Mucosa of rectum (tissue), 2 donors: Measurements from ENCODE around the gene TEDC2.
"Not testable (repeated sequence)": the region's sequence is repeated elsewhere in the genome, so short reads cannot be mapped to it uniquely, and the experiment has no call there.

Experiments
- H3K27ac ChIP-seq, 2 donors: one replicate each; pipeline ENCODE4 v1.7.0; 2013; ENCODE audit warnings: inconsistent platforms in 2 of 2, low read depth in 2 of 2, low read length in 2 of 2
- H3K27me3 ChIP-seq, 2 donors: one replicate each; pipeline ENCODE4 v1.7.0; 2013; ENCODE audit warnings: low read length in 2 of 2; ENCODE audit not compliant: control insufficient read depth in 2 of 2, insufficient read depth in 2 of 2
- H3K36me3 ChIP-seq, 2 donors: one replicate each; pipeline ENCODE4 v1.7.0; 2013; ENCODE audit warnings: low read length in 2 of 2; ENCODE audit not compliant: control insufficient read depth in 2 of 2, insufficient read depth in 2 of 2
- H3K4me1 ChIP-seq, 2 donors: one replicate each; pipeline ENCODE4 v1.7.0; 2013; ENCODE audit warnings: low read length in 2 of 2, mild to moderate bottlenecking in 1 of 2; ENCODE audit not compliant: control insufficient read depth in 2 of 2, insufficient read depth in 2 of 2
- H3K4me3 ChIP-seq, 2 donors: one replicate each; pipeline ENCODE4 v1.7.0; 2013; ENCODE audit warnings: low read length in 2 of 2
- H3K9ac ChIP-seq, 2 donors: one replicate each; pipeline ENCODE4 v1.7.0; 2013; ENCODE audit warnings: low read length in 2 of 2, low read depth in 1 of 2, mild to moderate bottlenecking in 1 of 2
- H3K9me3 ChIP-seq, 2 donors: one replicate each; pipeline ENCODE4 v1.7.0; 2013; ENCODE audit warnings: low read length in 2 of 2; ENCODE audit not compliant: control insufficient read depth in 2 of 2
- donor health status: healthy.
- donor health status: Normal muscosa, but diverticular disease.

TEDC2 gene

GRCh38 chr16:2476345-2476720, 16.4 kb downstream of the TEDC2 start:
- Histone ChIP-seq H3K27me3 (peaks cover 14 to 21% of the 10 kb centered on the region in 2 donors), H3K9ac (peak overlapping the region in 1 of 2 donors; percentile 53), H3K27ac (no peak overlapping the region), H3K9me3 (no peaks in the 10 kb centered on the region), H3K36me3 (no peaks in the 10 kb centered on the region), H3K4me3 (no peak overlapping the region), H3K4me1 (peaks cover 26 to 27% of the 10 kb centered on the region in 2 donors)

- Histone ChIP-seq H3K27ac (no peak overlapping the region), H3K36me3 (no peaks in the 10 kb centered on the region), H3K4me3 (no peak overlapping the region), H3K4me1 (peaks cover 24 to 30% of the 10 kb centered on the region in 2 donors), H3K27me3 (peaks cover 14 to 17% of the 10 kb centered on the region in 2 donors), H3K9ac (no peak overlapping the region), H3K9me3 (no peaks in the 10 kb centered on the region)
Measured at GRCh38 chr16:2476741-2477140, 16.8 kb downstream of the TEDC2 start.

DNA sequence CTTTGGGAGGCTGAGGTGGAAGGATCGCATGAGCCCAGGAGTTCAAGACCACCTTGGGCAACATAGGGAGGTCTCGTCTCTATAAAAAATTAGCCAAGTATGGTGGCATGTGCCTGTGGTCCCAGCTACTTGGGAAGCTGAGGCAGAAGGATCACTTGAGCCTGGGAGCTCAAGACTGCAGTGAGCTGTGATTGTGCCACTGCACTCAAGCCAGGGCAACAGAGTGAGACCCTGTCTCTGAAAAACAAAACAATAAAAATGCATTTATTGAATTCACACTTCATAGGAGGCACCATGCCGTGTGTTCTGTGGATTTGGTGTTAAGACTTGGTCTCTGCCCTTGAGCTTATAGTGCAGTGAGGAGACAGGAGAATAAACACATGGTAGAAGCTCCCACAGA, 17.4 kb downstream of the TEDC2 start:
- H3K4me1 ChIP-seq, result peaks cover 23 to 31% of the 10 kb centered on the region in 2 donors

GRCh38 chr16:2478279-2478678, 18.4 kb downstream of the TEDC2 start:
- no peaks in the 10 kb centered on the region for H3K36me3 ChIP-seq
- H3K9ac ChIP-seq, result no peak overlapping the region
- peaks cover 0 to 2% of the 10 kb centered on the region in 2 donors for H3K27me3 ChIP-seq
- H3K27ac ChIP-seq, result no peak overlapping the region
- no peaks in the 10 kb centered on the region for H3K9me3 ChIP-seq
- peaks cover 21 to 36% of the 10 kb centered on the region in 2 donors for H3K4me1 ChIP-seq
- H3K4me3 ChIP-seq, result no peak overlapping the region

More for the DNA sequence above, 17.4 kb downstream of the TEDC2 start:
- no peak overlapping the region for H3K4me3 ChIP-seq
- no peak overlapping the region for H3K9ac ChIP-seq
- no peaks in the 10 kb centered on the region for H3K36me3 ChIP-seq
- H3K9me3 ChIP-seq, result no peaks in the 10 kb centered on the region
- H3K27me3 ChIP-seq, result peaks cover 8 to 11% of the 10 kb centered on the region in 2 donors
- H3K27ac ChIP-seq, result no peak overlapping the region

GRCh38 chr16:2479996-2480395, 20.1 kb downstream of the TEDC2 start:
- H3K9me3 ChIP-seq, H3K36me3 ChIP-seq, H3K9ac ChIP-seq, H3K27me3 ChIP-seq, H3K27ac ChIP-seq, H3K4me3 ChIP-seq: not testable (repeated sequence)
- H3K4me1 ChIP-seq, result peaks cover 14 to 27% of the 10 kb centered on the region in 2 donors

DNA sequence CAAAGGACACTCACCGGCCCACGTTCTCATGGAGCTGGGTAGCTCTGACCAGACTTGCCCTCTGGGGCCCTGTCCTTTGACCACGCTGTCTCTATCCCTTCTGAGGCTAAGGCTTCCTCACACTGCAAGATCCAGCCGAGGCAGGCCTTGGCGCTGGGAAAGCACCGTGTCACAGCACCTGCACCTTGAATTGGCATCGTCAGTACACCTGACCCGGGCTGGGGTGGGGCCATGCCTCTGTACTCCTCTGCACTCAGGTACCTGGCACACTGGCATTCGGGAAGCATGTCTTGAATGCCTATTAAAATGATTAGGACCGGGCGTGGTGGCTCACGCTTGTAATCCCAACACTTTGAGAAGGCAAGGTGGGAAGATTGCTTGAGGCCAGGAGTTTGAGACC, 21.0 kb downstream of the TEDC2 start:
- no peak overlapping the region for H3K4me3 ChIP-seq
- H3K27ac ChIP-seq, result peak overlapping the region; percentile 32 to 56
- peaks cover 9 to 23% of the 10 kb centered on the region in 2 donors for H3K4me1 ChIP-seq
- H3K36me3 ChIP-seq, result no peaks in the 10 kb centered on the region
- H3K9ac ChIP-seq, result peak overlapping the region; percentile 6 to 45
- no peaks in the 10 kb centered on the region for H3K27me3 ChIP-seq
- H3K9me3 ChIP-seq, result no peaks in the 10 kb centered on the region

DNA sequence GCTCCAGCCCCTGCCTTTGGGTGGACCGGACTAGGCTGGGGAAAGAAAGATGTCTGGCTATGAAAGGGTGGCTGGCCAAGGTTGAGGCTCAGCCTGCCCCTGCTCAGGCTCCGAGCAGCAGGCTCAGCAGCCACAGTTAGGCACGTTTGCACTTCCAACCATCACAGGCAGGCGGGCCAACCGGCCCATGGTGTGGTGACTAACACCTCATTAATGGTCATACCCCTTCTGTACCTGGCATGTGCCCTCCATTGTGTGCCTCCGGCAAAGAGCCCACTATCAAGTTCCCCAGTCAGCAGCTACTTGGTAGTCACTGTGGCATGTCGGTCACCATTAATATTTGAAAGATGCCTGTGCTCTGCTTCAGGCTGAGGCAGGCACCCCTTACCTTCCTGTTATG, 21.8 kb downstream of the TEDC2 start:
- Histone ChIP-seq H3K9me3 (no peaks in the 10 kb centered on the region), H3K4me1 (peaks cover 7 to 21% of the 10 kb centered on the region in 2 donors), H3K36me3 (no peaks in the 10 kb centered on the region), H3K27ac (peak overlapping the region in 1 of 2 donors; percentile 24), H3K27me3 (no peaks in the 10 kb centered on the region), H3K9ac (no peak overlapping the region), H3K4me3 (no peak overlapping the region)

DNA sequence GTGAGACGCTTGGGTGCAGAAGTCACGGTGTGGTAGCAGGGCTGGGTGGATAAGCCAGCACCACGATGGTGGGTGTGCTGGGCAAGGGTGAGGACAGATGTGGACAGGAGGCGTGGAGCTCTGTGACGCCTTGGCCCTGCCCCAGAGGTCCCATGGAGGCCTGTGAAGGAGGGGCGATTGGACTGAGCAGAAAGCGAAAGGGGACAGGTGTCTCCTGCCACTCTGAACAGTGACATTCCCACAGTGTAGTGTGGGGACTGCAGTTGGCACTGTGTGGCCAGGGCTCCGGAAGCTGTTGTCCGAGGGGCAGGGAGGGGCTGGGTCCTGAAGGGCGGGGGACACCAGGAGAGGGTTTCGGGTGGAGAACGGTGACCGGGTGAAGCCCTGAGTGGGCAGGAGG, 22.3 kb downstream of the TEDC2 start:
- Histone ChIP-seq H3K9ac (no peak overlapping the region), H3K9me3 (no peaks in the 10 kb centered on the region), H3K4me1 (peaks cover 11 to 26% of the 10 kb centered on the region in 2 donors), H3K27ac (no peak overlapping the region), H3K36me3 (no peaks in the 10 kb centered on the region), H3K27me3 (no peaks in the 10 kb centered on the region), H3K4me3 (no peak overlapping the region)

- H3K4me1 ChIP-seq, result peaks cover 15 to 29% of the 10 kb centered on the region in 2 donors
- peak overlapping the region; percentile 9 to 12 for H3K4me3 ChIP-seq
- no peaks in the 10 kb centered on the region for H3K9me3 ChIP-seq
- H3K27ac ChIP-seq, result peak overlapping the region in 1 of 2 donors; percentile 42
- H3K27me3 ChIP-seq, result no peaks in the 10 kb centered on the region
- no peaks in the 10 kb centered on the region for H3K36me3 ChIP-seq
- peak overlapping the region in 1 of 2 donors; percentile 37 for H3K9ac ChIP-seq
Measured at GRCh38 chr16:2482708-2483534, 23.0 kb downstream of the TEDC2 start.

DNA sequence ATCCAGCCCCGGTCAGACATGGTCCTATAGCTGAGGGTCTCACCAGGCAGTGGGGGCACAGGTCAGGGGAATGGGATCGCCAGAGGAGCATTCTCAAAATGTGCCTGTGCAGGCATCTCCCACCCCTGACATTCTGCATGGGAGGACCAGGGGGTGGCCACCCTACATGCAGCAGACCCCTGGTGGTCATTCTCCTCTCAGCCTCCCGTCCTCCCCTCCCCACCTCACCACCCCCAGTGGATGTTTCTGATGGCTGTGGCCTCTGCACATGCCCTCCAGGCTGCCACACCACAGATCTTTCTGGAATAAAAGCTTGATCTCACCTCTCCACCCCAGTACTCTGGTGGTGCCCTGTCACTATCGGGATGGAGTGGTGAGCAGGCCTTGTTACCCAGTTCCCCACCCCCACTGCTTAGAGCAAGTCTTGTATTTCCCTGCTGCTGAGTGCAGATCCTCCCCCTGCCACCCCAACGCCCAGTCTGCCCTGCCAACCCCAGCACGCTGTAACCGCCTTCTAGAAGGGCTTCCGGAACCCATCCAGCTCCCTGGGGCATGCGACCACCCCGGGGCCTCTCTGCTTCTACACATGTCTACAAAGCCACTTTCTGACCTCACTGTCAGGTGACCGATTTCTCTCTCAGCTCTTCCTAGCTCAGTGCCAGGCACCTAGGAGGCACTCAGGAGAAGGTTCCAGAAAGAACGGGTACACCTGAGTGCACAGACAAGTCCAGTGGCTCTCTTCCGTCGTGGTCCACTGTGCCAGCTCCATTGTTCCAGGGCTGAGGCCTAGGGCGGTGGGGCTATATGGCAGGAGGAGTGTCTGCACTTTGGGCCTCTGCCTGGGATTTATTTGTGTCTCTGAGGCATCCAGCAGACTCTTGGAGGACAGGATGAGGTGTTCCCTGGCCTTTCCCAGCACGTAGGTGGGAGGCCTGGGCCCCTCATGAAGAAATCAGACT, 24.3 kb downstream of the TEDC2 start:
- H3K4me1 ChIP-seq, result peaks cover 15 to 29% of the 10 kb centered on the region in 2 donors
- H3K4me3 ChIP-seq, result no peak overlapping the region
- H3K9me3 ChIP-seq, result no peaks in the 10 kb centered on the region
- H3K9ac ChIP-seq, result no peak overlapping the region
- H3K27me3 ChIP-seq, result no peaks in the 10 kb centered on the region
- H3K36me3 ChIP-seq, result no peaks in the 10 kb centered on the region
- no peak overlapping the region for H3K27ac ChIP-seq
